Mammary epithelial cell (primary cell): ENCODE measurements around the gene ANO3.

Experiments used
- CTCF ChIP-seq, 2 donors: IDR thresholded peaks in 1 of 2; conservative IDR thresholded peaks in 1 of 2; 2 replicates each; pipeline ENCODE4 v1.5.1; 2011 to 2012; ENCODE audit warnings: inconsistent platforms in 2 of 2, low read length in 2 of 2, mild to moderate bottlenecking in 2 of 2, control low read depth in 1 of 2, low read depth in 1 of 2; ENCODE audit not compliant: insufficient read depth in 1 of 2; ENCODE audit errors: extremely low read depth in 1 of 2
- EZH2 ChIP-seq: IDR thresholded peaks from 2 replicates; pipeline ENCODE4 v1.6.1; 2012; ENCODE audit warnings: low read length, inconsistent platforms, borderline replicate concordance

GRCh38 chr11:26470992-26471391 is 139.1 kb downstream of the ANO3 start:
- TF ChIP-seq CTCF (conservative IDR thresholded peaks at IDR 0.05 in 1 of 2, IDR thresholded peaks at IDR 0.05 in 1 of 2; ENCODE audit: extremely low read depth in 1 of 2, insufficient read depth in 1 of 2, low read depth in 1 of 2, low read length in 2 of 2) (peak in 1 of 2 donors; percentile 24), EZH2 (no peak)
